HepG2 (cell line): ENCODE measurements around the gene STX10. TPM values are rescaled to one million over a fixed set of nuclear protein-coding genes. Genes with fewer than 3 reads are reported as not detected.
A peak's percentile ranks its signal among the peaks of the same experiment; 100 is the strongest.

Experiments
- ESRRA ChIP-seq: sonication (generic); formaldehyde crosslinking; IDR thresholded peaks from 2 replicates; pipeline ENCODE4 v1.5.1; 2020; ENCODE audit warnings: mild to moderate bottlenecking, low read depth, missing genetic modification reagents
- GABPA ChIP-seq, 2 experiments: IDR thresholded peaks; 2 replicates each; pipeline ENCODE4 v1.6.1; 2011 to 2016; ENCODE audit warnings: low read depth in 2 of 2, low read length in 1 of 2, missing biosample characterization in 1 of 2, missing genetic modification characterization in 1 of 2
- GTF2F1 ChIP-seq: fragments of 150-350 bp; IDR thresholded peaks from 2 replicates; pipeline ENCODE4 v1.6.1; 2014; ENCODE audit warnings: low read length
- NFE2 ChIP-seq: sonication (generic); formaldehyde crosslinking; IDR thresholded peaks from 2 replicates; pipeline ENCODE4 v1.4.0; 2020; ENCODE audit warnings: missing genetic modification reagents
- RARG ChIP-seq: sonication (generic); formaldehyde crosslinking; IDR thresholded peaks from 2 replicates; pipeline ENCODE4 v1.4.0; 2020; ENCODE audit warnings: low read depth, mild to moderate bottlenecking, missing genetic modification reagents
- SMAD3 ChIP-seq: sonication (generic); formaldehyde crosslinking; IDR thresholded peaks from 2 replicates; pipeline ENCODE4 v1.4.0; 2020; ENCODE audit warnings: missing genetic modification reagents
- ZBTB7A ChIP-seq: sonication (generic); formaldehyde crosslinking; IDR thresholded peaks from 2 replicates; pipeline ENCODE4 v1.8.0; 2022; ENCODE audit warnings: mild to moderate bottlenecking, missing genetic modification reagents
- ZNF143 ChIP-seq: sonication (generic); formaldehyde crosslinking; IDR thresholded peaks from 2 replicates; pipeline ENCODE4 v1.4.0; 2020; ENCODE audit warnings: missing genetic modification reagents
- ZNF205 ChIP-seq: IDR thresholded peaks from 2 replicates; pipeline ENCODE4 v1.6.1; 2018; ENCODE audit warnings: missing biosample characterization, missing genetic modification reagents
- ZNF326 ChIP-seq: sonication (generic); formaldehyde crosslinking; IDR thresholded peaks from 2 replicates; pipeline ENCODE4 v1.4.0; 2020; ENCODE audit warnings: missing genetic modification reagents, borderline replicate concordance
- ZNF430 ChIP-seq: sonication (generic); formaldehyde crosslinking; IDR thresholded peaks from 2 replicates; pipeline ENCODE4 v1.9.0; 2021; ENCODE audit warnings: mild to moderate bottlenecking, missing genetic modification reagents
- ZNF550 ChIP-seq: sonication (generic); formaldehyde crosslinking; IDR thresholded peaks from 2 replicates; pipeline ENCODE4 v1.4.0; 2020; ENCODE audit warnings: mild to moderate bottlenecking, missing genetic modification reagents, borderline replicate concordance
- ZNF644 ChIP-seq: IDR thresholded peaks from 2 replicates; pipeline ENCODE4 v1.6.1; 2016; ENCODE audit warnings: low read depth
- ZNF780A ChIP-seq: sonication (generic); formaldehyde crosslinking; IDR thresholded peaks from 2 replicates; pipeline ENCODE4 v1.8.0; 2022; ENCODE audit warnings: mild to moderate bottlenecking, missing genetic modification reagents, moderate library complexity
- polyA plus RNA-seq, 8 experiments: library from polyadenylated mRNA; depleted of rRNA in 3 of 8; stranded (reverse) in 7 of 8; unstranded in 1 of 8; fragments of >200 nt; fragmentation: Illumina TruSeq in 4 of 8; extraction: Trizol in 4 of 8; gene quantifications; 2 replicates each; pipeline versions ENCODE4 v1.2.1 to v1.2.3, GENCODE V29; 2011 to 2016; ENCODE audit warnings: low read depth in 4 of 8, missing spikeins in 1 of 8, mixed read lengths in 1 of 8; ENCODE audit not compliant: insufficient read depth in 1 of 8
- total RNA-seq, 5 experiments: library from RNA; depleted of rRNA; stranded (reverse); fragments of >200 nt; fragmentation: Illumina TruSeq; extraction: Trizol; gene quantifications; 2 replicates each; pipeline ENCODE4 v1.2.3, GENCODE V29; 2016; ENCODE audit warnings: low read depth in 1 of 5
- TF ChIP-seq, protein P1 (sequence below): sonication (generic); formaldehyde crosslinking; IDR thresholded peaks from 2 replicates; pipeline ENCODE4 v1.8.0; 2022; ENCODE audit warnings: mild to moderate bottlenecking, missing genetic modification reagents; ENCODE audit not compliant: insufficient replicate concordance
- TF ChIP-seq, protein P2 (sequence below): sonication (generic); formaldehyde crosslinking; IDR thresholded peaks from 2 replicates; pipeline ENCODE4 v1.8.0; 2022; ENCODE audit warnings: mild to moderate bottlenecking, missing genetic modification reagents, moderate library complexity
- TF ChIP-seq, protein P3 (sequence below): sonication (generic); formaldehyde crosslinking; IDR thresholded peaks from 2 replicates; pipeline ENCODE4 v1.4.0; 2020; ENCODE audit warnings: missing genetic modification reagents
- TF ChIP-seq, protein P4 (sequence below): sonication (generic); formaldehyde crosslinking; IDR thresholded peaks from 2 replicates; pipeline ENCODE4 v1.5.1; 2020; ENCODE audit warnings: missing genetic modification reagents, mild to moderate bottlenecking, borderline replicate concordance
- TF ChIP-seq, protein P5 (sequence below): sonication (generic); formaldehyde crosslinking; IDR thresholded peaks from 2 replicates; pipeline ENCODE4 v1.4.0; 2020; ENCODE audit warnings: mild to moderate bottlenecking, missing genetic modification reagents

The STX10 gene
- total and polyA plus RNA-seq, 2 of the 13 experiments (the other 11 are each of a cell fraction or from before 2014, with no cell fraction given) = 47.9 to 66.4 TPM

- TF ChIP-seq, protein P1, sequence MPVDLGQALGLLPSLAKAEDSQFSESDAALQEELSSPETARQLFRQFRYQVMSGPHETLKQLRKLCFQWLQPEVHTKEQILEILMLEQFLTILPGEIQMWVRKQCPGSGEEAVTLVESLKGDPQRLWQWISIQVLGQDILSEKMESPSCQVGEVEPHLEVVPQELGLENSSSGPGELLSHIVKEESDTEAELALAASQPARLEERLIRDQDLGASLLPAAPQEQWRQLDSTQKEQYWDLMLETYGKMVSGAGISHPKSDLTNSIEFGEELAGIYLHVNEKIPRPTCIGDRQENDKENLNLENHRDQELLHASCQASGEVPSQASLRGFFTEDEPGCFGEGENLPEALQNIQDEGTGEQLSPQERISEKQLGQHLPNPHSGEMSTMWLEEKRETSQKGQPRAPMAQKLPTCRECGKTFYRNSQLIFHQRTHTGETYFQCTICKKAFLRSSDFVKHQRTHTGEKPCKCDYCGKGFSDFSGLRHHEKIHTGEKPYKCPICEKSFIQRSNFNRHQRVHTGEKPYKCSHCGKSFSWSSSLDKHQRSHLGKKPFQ (CRISPR knock-in tag) = no peak
- TF ChIP-seq ZNF430 (CRISPR knock-in tag) (no peak), SMAD3 (CRISPR knock-in tag) (peak; percentile 75), RARG (CRISPR knock-in tag) (no peak), ZNF205 (0 out of 2 replicates have a peak, but pooled peaks have one; percentile 49), ZNF644 (CRISPR knock-in tag) (no peak), ZNF780A (CRISPR knock-in tag) (no peak), ZNF326 (CRISPR knock-in tag) (no peak), ZBTB7A (CRISPR knock-in tag) (no peak), ZNF550 (CRISPR knock-in tag) (peak; percentile 84; the same call in 1 of the 2 replicates), ESRRA (CRISPR knock-in tag) (no peak; the same call in 1 of the 2 replicates), ZNF143 (0 out of 2 replicates have a peak, but pooled peaks have one; percentile 30), GTF2F1 (no peak), GABPA (IDR thresholded peaks at IDR 0.05; ENCODE audit: low read depth, low read length) (no peak), GABPA (CRISPR knock-in tag; IDR thresholded peaks at IDR 0.05; ENCODE audit: low read depth) (peak; percentile 74), NFE2 (CRISPR knock-in tag) (no peak)
- TF ChIP-seq, protein P2, sequence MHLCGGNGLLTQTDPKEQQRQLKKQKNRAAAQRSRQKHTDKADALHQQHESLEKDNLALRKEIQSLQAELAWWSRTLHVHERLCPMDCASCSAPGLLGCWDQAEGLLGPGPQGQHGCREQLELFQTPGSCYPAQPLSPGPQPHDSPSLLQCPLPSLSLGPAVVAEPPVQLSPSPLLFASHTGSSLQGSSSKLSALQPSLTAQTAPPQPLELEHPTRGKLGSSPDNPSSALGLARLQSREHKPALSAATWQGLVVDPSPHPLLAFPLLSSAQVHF (CRISPR knock-in tag) = no peak
- TF ChIP-seq, protein P3, sequence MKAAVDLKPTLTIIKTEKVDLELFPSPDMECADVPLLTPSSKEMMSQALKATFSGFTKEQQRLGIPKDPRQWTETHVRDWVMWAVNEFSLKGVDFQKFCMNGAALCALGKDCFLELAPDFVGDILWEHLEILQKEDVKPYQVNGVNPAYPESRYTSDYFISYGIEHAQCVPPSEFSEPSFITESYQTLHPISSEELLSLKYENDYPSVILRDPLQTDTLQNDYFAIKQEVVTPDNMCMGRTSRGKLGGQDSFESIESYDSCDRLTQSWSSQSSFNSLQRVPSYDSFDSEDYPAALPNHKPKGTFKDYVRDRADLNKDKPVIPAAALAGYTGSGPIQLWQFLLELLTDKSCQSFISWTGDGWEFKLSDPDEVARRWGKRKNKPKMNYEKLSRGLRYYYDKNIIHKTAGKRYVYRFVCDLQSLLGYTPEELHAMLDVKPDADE = no peak
- TF ChIP-seq, protein P4, sequence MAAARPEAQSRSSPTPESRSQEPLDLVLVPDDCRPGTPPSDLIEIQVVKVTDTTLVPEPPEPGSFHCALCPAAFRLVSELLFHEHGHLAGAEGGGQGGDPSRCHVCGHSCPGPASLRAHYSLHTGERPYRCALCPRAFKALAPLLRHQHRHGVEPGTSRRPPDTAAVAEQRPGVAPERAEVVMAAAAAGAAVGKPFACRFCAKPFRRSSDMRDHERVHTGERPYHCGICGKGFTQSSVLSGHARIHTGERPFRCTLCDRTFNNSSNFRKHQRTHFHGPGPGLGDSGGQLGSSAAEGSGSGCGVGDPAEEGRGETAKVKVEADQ = 0 out of 2 replicates have a peak, but pooled peaks have one; percentile 58
- TF ChIP-seq, protein P5, sequence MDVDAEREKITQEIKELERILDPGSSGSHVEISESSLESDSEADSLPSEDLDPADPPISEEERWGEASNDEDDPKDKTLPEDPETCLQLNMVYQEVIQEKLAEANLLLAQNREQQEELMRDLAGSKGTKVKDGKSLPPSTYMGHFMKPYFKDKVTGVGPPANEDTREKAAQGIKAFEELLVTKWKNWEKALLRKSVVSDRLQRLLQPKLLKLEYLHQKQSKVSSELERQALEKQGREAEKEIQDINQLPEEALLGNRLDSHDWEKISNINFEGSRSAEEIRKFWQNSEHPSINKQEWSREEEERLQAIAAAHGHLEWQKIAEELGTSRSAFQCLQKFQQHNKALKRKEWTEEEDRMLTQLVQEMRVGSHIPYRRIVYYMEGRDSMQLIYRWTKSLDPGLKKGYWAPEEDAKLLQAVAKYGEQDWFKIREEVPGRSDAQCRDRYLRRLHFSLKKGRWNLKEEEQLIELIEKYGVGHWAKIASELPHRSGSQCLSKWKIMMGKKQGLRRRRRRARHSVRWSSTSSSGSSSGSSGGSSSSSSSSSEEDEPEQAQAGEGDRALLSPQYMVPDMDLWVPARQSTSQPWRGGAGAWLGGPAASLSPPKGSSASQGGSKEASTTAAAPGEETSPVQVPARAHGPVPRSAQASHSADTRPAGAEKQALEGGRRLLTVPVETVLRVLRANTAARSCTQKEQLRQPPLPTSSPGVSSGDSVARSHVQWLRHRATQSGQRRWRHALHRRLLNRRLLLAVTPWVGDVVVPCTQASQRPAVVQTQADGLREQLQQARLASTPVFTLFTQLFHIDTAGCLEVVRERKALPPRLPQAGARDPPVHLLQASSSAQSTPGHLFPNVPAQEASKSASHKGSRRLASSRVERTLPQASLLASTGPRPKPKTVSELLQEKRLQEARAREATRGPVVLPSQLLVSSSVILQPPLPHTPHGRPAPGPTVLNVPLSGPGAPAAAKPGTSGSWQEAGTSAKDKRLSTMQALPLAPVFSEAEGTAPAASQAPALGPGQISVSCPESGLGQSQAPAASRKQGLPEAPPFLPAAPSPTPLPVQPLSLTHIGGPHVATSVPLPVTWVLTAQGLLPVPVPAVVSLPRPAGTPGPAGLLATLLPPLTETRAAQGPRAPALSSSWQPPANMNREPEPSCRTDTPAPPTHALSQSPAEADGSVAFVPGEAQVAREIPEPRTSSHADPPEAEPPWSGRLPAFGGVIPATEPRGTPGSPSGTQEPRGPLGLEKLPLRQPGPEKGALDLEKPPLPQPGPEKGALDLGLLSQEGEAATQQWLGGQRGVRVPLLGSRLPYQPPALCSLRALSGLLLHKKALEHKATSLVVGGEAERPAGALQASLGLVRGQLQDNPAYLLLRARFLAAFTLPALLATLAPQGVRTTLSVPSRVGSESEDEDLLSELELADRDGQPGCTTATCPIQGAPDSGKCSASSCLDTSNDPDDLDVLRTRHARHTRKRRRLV = no peak
Observed at GRCh38 chr19:13116282-13117175, 33.6 kb downstream of the STX10 start, which contains the start of gene TRMT1 (continued).
